ENCODE results near the gene ZMIZ1.
A peak's percentile ranks its signal among the peaks of the same experiment; 100 is the strongest.

Gene ZMIZ1

GRCh38 chr10:79138449-79139123 is 69.8 kb downstream of the ZMIZ1 start:
- no peak for DNase-seq

GRCh38 chr10:79139124-79139835 is 70.5 kb downstream of the ZMIZ1 start:
- DNase-seq: peak in 1 of 2 donors; percentile 35

GRCh38 chr10:79140085-79140793 is 71.5 kb downstream of the ZMIZ1 start:
- no peak for DNase-seq

- no peak for DNase-seq
Observed at GRCh38 chr10:79140855-79141254, 72.1 kb downstream of the ZMIZ1 start.

GRCh38 chr10:79142064-79142491 is 73.3 kb downstream of the ZMIZ1 start:
- peak in 1 of 2 donors; percentile 44 for DNase-seq

- no peak for DNase-seq
Observed at GRCh38 chr10:79142522-79143309, 74.0 kb downstream of the ZMIZ1 start.

- no peak for DNase-seq
Observed at GRCh38 chr10:79143879-79144278, 75.1 kb downstream of the ZMIZ1 start.

- no peak for DNase-seq
Observed at GRCh38 chr10:79144351-79145173, 75.8 kb downstream of the ZMIZ1 start.

- DNase-seq: no peak
Observed at GRCh38 chr10:79145174-79145483, 76.4 kb downstream of the ZMIZ1 start.

GRCh38 chr10:79145517-79146470 is 77.0 kb downstream of the ZMIZ1 start:
- no peak for DNase-seq

GRCh38 chr10:79146611-79147130 is 77.9 kb downstream of the ZMIZ1 start:
- peak; percentile 69 to 82 for DNase-seq

- DNase-seq: no peak
Observed at GRCh38 chr10:79147306-79147705, 78.5 kb downstream of the ZMIZ1 start.

GRCh38 chr10:79147796-79148451 is 79.2 kb downstream of the ZMIZ1 start:
- DNase-seq: no peak

- DNase-seq: peak; percentile 79 to 91
Observed at GRCh38 chr10:79148452-79149344, 79.9 kb downstream of the ZMIZ1 start.

GRCh38 chr10:79149345-79149661 is 80.5 kb downstream of the ZMIZ1 start:
- no peak for DNase-seq

- peak; percentile 97 to 98 for DNase-seq
Observed at GRCh38 chr10:79149662-79150443, 81.1 kb downstream of the ZMIZ1 start.

GRCh38 chr10:79150444-79150754 is 81.6 kb downstream of the ZMIZ1 start:
- no peak for DNase-seq

- no peak for DNase-seq
Observed at GRCh38 chr10:79152423-79152817, 83.7 kb downstream of the ZMIZ1 start.

All from inflammatory macrophage (primary cell).